Measurements from ENCODE around the gene INPP5D.

INPP5D gene

GRCh38 chr2:233072838-233073237, 12.7 kb downstream of the INPP5D start:
- POLR2A ChIA-PET (ENCODE audit: low non-redundant PET), result no interaction called here
- TF ChIP-seq, protein P1, sequence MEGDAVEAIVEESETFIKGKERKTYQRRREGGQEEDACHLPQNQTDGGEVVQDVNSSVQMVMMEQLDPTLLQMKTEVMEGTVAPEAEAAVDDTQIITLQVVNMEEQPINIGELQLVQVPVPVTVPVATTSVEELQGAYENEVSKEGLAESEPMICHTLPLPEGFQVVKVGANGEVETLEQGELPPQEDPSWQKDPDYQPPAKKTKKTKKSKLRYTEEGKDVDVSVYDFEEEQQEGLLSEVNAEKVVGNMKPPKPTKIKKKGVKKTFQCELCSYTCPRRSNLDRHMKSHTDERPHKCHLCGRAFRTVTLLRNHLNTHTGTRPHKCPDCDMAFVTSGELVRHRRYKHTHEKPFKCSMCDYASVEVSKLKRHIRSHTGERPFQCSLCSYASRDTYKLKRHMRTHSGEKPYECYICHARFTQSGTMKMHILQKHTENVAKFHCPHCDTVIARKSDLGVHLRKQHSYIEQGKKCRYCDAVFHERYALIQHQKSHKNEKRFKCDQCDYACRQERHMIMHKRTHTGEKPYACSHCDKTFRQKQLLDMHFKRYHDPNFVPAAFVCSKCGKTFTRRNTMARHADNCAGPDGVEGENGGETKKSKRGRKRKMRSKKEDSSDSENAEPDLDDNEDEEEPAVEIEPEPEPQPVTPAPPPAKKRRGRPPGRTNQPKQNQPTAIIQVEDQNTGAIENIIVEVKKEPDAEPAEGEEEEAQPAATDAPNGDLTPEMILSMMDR (conservative IDR thresholded peaks at IDR 0.05; ENCODE audit: low read depth), result no peak
- no peak overlapping the region for H3K27ac ChIP-seq
- CTCF ChIA-PET, result no interaction called here
- no peak for DNase-seq (ENCODE audit: low spot score)

DNA sequence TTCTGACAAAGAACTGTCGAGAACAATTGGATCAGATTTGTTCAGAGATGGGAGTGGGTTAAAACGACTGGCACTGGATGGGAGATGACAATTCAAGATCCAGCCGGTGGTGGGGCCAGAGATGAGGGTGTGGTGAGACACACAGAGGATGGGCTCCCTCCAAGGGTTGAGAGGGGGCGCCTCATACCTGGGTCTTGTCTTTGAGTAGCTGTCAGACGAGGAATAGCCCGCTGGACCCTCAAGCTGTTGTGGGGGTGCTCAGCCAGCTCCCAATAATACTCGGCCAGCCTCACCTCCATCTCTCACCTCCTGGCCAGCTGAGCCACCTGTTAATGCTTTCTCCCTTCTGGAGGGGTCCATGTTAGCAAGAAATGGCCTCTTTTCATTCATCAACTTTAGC, 14.0 kb downstream of the INPP5D start:
- ChIA-PET POLR2A (ENCODE audit: low non-redundant PET) (no interaction called here), CTCF (interaction anchor here (0.6 kb wide), 1 partner anchor 221 kb away, joined by 3 read pairs; no protein-coding TSS in a partner anchor)
- H3K27ac ChIP-seq, result no peak overlapping the region
- TF ChIP-seq, protein P1 (conservative IDR thresholded peaks at IDR 0.05; ENCODE audit: low read depth), result no peak
- no peak for DNase-seq (ENCODE audit: low spot score)

GRCh38 chr2:233075141-233075965, 15.2 kb downstream of the INPP5D start:
- H3K27ac ChIP-seq, result no peak overlapping the region
- TF ChIP-seq, protein P1 (conservative IDR thresholded peaks at IDR 0.05; ENCODE audit: low read depth), result no peak
- DNase-seq (ENCODE audit: low spot score), result no peak
- ChIA-PET POLR2A (ENCODE audit: low non-redundant PET) (no interaction called here), CTCF (no interaction called here)

- CTCF ChIA-PET, result no interaction called here
- DNase-seq (ENCODE audit: low spot score), result no peak
- no peak overlapping the region for H3K27ac ChIP-seq
- POLR2A ChIA-PET (ENCODE audit: low non-redundant PET), result interaction anchor here (0.5 kb wide), 1 partner anchor 471 kb away, joined by 6 read pairs; no protein-coding TSS in a partner anchor
- TF ChIP-seq, protein P1 (conservative IDR thresholded peaks at IDR 0.05; ENCODE audit: low read depth), result no peak
Measured at GRCh38 chr2:233075966-233076339, 15.8 kb downstream of the INPP5D start.

DNA sequence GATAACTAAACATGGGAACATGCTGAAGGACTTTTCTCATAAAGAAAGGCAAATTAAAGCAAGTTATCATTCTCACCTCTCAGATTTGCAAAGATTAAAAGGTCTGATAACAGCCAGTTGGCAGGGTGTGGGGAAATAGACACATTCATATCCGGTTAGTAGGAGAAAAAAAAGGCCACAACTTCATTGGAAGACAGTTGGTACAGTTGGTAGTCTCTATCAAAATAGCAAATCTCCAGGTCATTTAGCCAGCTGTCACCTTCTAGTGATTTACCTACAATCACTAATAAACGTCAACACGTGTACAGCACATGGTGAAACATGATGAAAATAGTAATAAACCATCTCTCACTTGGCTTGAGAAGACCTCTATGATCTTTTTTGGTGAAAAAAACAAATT, 16.6 kb downstream of the INPP5D start:
- TF ChIP-seq, protein P1 (conservative IDR thresholded peaks at IDR 0.05; ENCODE audit: low read depth), result no peak
- ChIA-PET CTCF (no interaction called here), POLR2A (ENCODE audit: low non-redundant PET) (no interaction called here)
- H3K27ac ChIP-seq, result no peak overlapping the region
- no peak for DNase-seq (ENCODE audit: low spot score)

DNA sequence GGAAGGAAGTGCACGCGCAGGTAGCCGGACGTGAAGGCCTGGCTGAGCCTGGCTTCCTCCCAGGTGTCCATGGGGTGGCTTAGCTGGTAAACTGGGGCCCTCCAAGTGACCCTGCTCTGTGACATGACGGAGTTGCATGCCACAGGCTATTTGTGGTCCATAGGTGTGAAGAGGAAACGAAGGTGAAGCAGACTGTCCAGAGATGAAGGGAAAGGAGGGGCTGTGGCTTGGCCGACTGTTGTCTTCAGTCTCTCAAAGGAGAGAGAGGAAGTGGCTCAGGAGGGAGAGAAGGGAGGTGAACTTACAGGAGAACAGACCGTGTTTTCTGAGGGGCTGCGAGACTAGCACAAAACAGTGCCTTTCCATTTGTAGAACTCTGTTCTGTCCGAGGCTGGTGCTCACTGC, 19.3 kb downstream of the INPP5D start:
- ChIA-PET CTCF (interaction anchor here (0.6 kb wide), 1 partner anchor 20 kb away, joined by 3 read pairs; the partner anchor contains the start of gene INPP5D), POLR2A (ENCODE audit: low non-redundant PET) (no interaction called here)
- TF ChIP-seq, protein P1 (conservative IDR thresholded peaks at IDR 0.05; ENCODE audit: low read depth), result no peak
- no peak for DNase-seq (ENCODE audit: low spot score)
- no peak overlapping the region for H3K27ac ChIP-seq
